Neural progenitor cell (in vitro differentiated cells): ENCODE measurements around the gene LILRB2. TPM values are rescaled to one million over a fixed set of nuclear protein-coding genes. Genes with fewer than 3 reads are reported as not detected.
"Not testable (repeated sequence)": the region's sequence is repeated elsewhere in the genome, so short reads cannot be mapped to it uniquely, and the experiment has no call there.

Source experiments
- DNase-seq: peaks from one replicate; pipeline ENCODE4 v3.0.0-alpha.2; 2016; ENCODE audit warnings: low spot score
- H2AFZ ChIP-seq: fragments of 200-600 bp; sonication (generic); replicated peaks from 2 replicates; pipeline ENCODE4 v1.6.1; 2016; ENCODE audit warnings: antibody characterized with exemption
- H3F3A ChIP-seq: fragments of 200-600 bp; sonication (generic); 2 replicates; pipeline ENCODE4 v1.6.1; 2016; ENCODE audit warnings: antibody characterized with exemption, low read depth
- H3K27ac ChIP-seq: fragments of 200-600 bp; sonication (generic); 2 replicates; pipeline ENCODE4 v1.5.1; 2016; ENCODE audit warnings: mild to moderate bottlenecking
- H3K27me3 ChIP-seq: fragments of 200-600 bp; sonication (generic); 2 replicates; pipeline ENCODE4 v1.6.1; 2016; ENCODE audit warnings: mild to moderate bottlenecking, moderate library complexity
- H3K36me3 ChIP-seq: fragments of 200-600 bp; sonication (generic); 2 replicates; pipeline ENCODE4 v1.5.1; 2016
- H3K4me1 ChIP-seq: fragments of 200-600 bp; sonication (generic); 2 replicates; pipeline ENCODE4 v1.6.1; 2016; ENCODE audit warnings: mixed run types
- H3K4me2 ChIP-seq: fragments of 200-600 bp; sonication (generic); 2 replicates; pipeline ENCODE4 v1.6.1; 2016
- H3K4me3 ChIP-seq: fragments of 200-600 bp; sonication (generic); 2 replicates; pipeline ENCODE4 v1.5.1; 2016
- H3K79me2 ChIP-seq: fragments of 200-600 bp; sonication (generic); 2 replicates; pipeline ENCODE4 v1.6.1; 2016; ENCODE audit warnings: low read depth
- H3K9ac ChIP-seq: fragments of 200-600 bp; sonication (generic); 2 replicates; pipeline ENCODE4 v1.6.1; 2016
- H3K9me3 ChIP-seq: fragments of 200-600 bp; sonication (generic); 2 replicates; pipeline ENCODE4 v1.5.1; 2016; ENCODE audit warnings: low read depth
- H4K20me1 ChIP-seq: fragments of 200-600 bp; sonication (generic); 2 replicates; pipeline ENCODE4 v1.6.1; 2016; ENCODE audit warnings: low read depth
- H3K27ac Mint-ChIP-seq: 3 replicates; pipeline ENCODE4 v1.8.0; 2021; ENCODE audit warnings: mixed read lengths
- H3K27me3 Mint-ChIP-seq: 2 replicates; pipeline ENCODE4 v1.8.0; 2022; ENCODE audit warnings: low read depth, mild to moderate bottlenecking, inconsistent platforms, moderate library complexity, mixed read lengths; ENCODE audit not compliant: insufficient read depth
- H3K36me3 Mint-ChIP-seq: 3 replicates; pipeline ENCODE4 v1.8.0; 2021; ENCODE audit warnings: mixed read lengths
- H3K4me1 Mint-ChIP-seq: 3 replicates; pipeline ENCODE4 v1.8.0; 2021; ENCODE audit warnings: mixed read lengths
- H3K4me3 Mint-ChIP-seq: 3 replicates; pipeline ENCODE4 v1.8.0; 2021; ENCODE audit warnings: mild to moderate bottlenecking, moderate library complexity, mixed read lengths
- H3K9me3 Mint-ChIP-seq: 3 replicates; pipeline ENCODE4 v1.8.0; 2020; ENCODE audit warnings: mixed read lengths
- EZH2 ChIP-seq: fragments of 200-600 bp; sonication (generic); IDR thresholded peaks from 2 replicates; pipeline ENCODE4 v1.6.1; 2017; ENCODE audit warnings: antibody characterized with exemption, mild to moderate bottlenecking, moderate library complexity
- EZH2phosphoT487 ChIP-seq: fragments of 200-600 bp; sonication (generic); IDR thresholded peaks from 2 replicates; pipeline ENCODE4 v1.6.1; 2017; ENCODE audit warnings: antibody characterized with exemption
- total RNA-seq: library from RNA; depleted of rRNA; stranded (reverse); fragments of >200 nt; gene quantifications from 2 replicates; pipeline ENCODE4 v1.2.3, GENCODE V29; 2015; ENCODE audit warnings: low replicate concordance
- TF ChIP-seq, protein P1 (sequence below): fragments of 200-600 bp; sonication (generic); IDR thresholded peaks from 2 replicates; pipeline ENCODE4 v1.5.1; 2017; ENCODE audit warnings: antibody characterized with exemption, mild to moderate bottlenecking

Gene LILRB2
- total RNA-seq, 1 donor from 2014 or later = not detected

- H3K9me3 ChIP-seq = no peaks in the 10 kb centered on the region
- Mint-ChIP-seq H3K27me3 (peaks cover 9% of the 10 kb centered on the region), H3K4me3 (no peak overlapping the region), H3K4me1 (no peaks in the 10 kb centered on the region), H3K9me3 (no peaks in the 10 kb centered on the region), H3K27ac (no peak overlapping the region), H3K36me3 (no peaks in the 10 kb centered on the region)
- no peaks in the 10 kb centered on the region for H3K4me1 ChIP-seq
- no peak for DNase-seq
- no peak overlapping the region for H3K4me3 ChIP-seq
- TF ChIP-seq, protein P1, sequence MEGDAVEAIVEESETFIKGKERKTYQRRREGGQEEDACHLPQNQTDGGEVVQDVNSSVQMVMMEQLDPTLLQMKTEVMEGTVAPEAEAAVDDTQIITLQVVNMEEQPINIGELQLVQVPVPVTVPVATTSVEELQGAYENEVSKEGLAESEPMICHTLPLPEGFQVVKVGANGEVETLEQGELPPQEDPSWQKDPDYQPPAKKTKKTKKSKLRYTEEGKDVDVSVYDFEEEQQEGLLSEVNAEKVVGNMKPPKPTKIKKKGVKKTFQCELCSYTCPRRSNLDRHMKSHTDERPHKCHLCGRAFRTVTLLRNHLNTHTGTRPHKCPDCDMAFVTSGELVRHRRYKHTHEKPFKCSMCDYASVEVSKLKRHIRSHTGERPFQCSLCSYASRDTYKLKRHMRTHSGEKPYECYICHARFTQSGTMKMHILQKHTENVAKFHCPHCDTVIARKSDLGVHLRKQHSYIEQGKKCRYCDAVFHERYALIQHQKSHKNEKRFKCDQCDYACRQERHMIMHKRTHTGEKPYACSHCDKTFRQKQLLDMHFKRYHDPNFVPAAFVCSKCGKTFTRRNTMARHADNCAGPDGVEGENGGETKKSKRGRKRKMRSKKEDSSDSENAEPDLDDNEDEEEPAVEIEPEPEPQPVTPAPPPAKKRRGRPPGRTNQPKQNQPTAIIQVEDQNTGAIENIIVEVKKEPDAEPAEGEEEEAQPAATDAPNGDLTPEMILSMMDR = no peak
- TF ChIP-seq EZH2phosphoT487 = no peak
- no peak for TF ChIP-seq EZH2
- H4K20me1 ChIP-seq = no peaks in the 10 kb centered on the region
- no peaks in the 10 kb centered on the region for H3K79me2 ChIP-seq
- no peak overlapping the region for H2AFZ ChIP-seq
- H3K36me3 ChIP-seq = no peaks in the 10 kb centered on the region
- no peak overlapping the region for H3K4me2 ChIP-seq
- no peak overlapping the region for H3K27ac ChIP-seq
- peaks cover 10% of the 10 kb centered on the region for H3K27me3 ChIP-seq
- H3K9ac ChIP-seq = no peak overlapping the region
- H3F3A ChIP-seq = no peaks in the 10 kb centered on the region
Measured at GRCh38 chr19:54287456-54287855, 6.5 kb upstream of the LILRB2 start.

DNA sequence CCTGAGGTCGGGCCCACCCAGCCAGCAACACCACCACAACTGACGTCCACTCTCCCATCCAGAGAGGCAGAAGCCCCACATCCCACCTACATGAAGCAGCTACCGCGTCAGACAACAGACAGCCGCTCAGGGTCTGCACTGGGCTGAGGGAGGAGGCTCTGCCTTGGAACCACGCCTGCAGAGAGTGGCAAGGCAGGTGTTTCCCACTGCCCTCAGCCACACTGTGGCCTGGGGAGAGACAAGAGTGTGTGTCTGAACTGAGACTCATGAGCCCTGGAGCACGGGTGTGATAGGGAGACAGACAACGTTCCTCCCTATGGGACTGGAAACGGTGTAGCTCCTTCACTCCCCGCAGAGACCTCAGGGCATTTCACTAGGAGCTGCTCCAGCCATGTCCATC lies 5.4 kb upstream of the LILRB2 start:
- not testable (repeated sequence) for H2AFZ ChIP-seq, H3F3A ChIP-seq, H3K27me3 ChIP-seq, DNase-seq, H4K20me1 ChIP-seq, H3K79me2 ChIP-seq, H3K27me3 Mint-ChIP-seq, H3K9me3 ChIP-seq, H3K9me3 Mint-ChIP-seq, H3K4me3 ChIP-seq, H3K27ac ChIP-seq, H3K36me3 ChIP-seq, H3K9ac ChIP-seq, H3K4me1 Mint-ChIP-seq, H3K4me3 Mint-ChIP-seq, H3K36me3 Mint-ChIP-seq, H3K4me1 ChIP-seq, H3K27ac Mint-ChIP-seq, H3K4me2 ChIP-seq

DNA sequence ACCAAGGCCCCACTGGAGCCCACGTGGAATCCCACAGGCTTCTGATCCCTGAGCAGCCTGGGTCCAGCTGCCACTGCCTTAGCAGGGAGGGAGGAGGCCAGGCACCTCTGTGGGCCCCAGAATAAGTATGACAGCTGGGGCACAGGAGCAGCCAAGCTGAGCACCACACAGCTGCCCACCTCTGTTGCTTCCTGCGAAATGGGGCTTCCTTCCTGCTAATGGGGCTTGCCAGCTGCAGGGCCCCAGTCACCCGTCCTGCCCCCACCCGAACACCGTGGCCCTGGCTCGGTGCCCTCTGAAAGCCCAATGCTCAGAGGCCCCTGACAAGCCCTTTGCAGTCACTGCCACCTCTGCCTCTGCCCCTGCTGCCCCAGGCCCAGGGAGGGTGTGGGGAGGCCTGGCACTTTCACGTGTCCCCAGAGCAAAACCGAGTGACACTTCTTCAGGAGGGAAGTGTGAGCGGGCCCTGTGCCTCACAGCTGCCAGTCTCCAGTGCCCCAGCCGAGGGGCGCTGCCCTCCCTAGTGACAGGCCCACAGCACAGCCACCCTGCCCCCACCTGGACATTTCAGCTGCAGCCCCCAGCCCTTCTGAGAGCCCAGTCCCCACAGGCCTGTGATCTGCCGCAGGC lies 4.6 kb upstream of the LILRB2 start:
- H3K9me3 ChIP-seq, H3K36me3 Mint-ChIP-seq, H3K36me3 ChIP-seq, DNase-seq, H3K4me1 ChIP-seq, H3K4me3 ChIP-seq, H3K9me3 Mint-ChIP-seq, H3K79me2 ChIP-seq, H3K4me1 Mint-ChIP-seq, H3K27me3 ChIP-seq, H3K4me3 Mint-ChIP-seq, H3F3A ChIP-seq, H3K27ac ChIP-seq, H3K4me2 ChIP-seq, H2AFZ ChIP-seq, H3K27me3 Mint-ChIP-seq, H3K9ac ChIP-seq, H3K27ac Mint-ChIP-seq, H4K20me1 ChIP-seq: not testable (repeated sequence)

DNA sequence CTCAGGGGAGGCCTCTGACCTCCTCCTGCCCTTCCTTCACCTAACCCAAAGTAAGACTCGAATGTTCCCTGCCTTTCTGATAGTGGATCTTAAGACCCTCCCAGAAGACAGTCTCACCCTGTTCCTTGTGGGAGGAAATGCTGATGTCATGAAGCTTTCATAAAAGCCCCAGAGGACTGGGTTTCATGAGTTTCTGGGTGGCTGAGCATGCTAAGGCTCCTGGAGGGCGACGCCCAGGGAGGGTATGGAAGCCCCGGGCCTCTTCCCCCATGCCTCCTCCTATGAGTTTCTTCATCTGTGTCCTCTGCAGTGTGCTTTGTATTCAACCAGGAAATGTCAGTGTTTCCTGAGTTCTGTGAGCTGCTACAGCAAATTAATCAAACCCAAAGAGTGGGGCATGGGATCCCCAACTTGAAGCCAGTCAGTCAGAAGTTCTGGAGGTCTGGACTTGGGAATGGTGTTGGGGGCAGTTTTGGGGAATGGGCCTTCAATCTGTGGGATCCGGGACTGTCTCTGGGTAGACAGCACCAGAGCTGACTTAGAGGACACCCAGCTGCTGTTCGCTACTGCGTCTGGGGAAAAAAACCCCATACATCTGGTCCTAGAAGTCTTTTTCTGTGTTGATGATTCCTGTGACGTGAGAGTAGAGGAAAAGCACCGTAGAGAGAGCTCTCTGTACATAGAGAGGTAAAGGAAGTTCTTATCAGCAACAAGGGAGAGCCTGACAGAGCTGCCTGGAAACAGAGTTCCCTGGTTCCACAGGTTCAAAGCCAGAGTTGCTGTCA lies 2.0 kb upstream of the LILRB2 start:
- no peaks in the 10 kb centered on the region for H3K36me3 ChIP-seq
- no peak overlapping the region for H3K27ac ChIP-seq
- no peaks in the 10 kb centered on the region for H4K20me1 ChIP-seq
- Mint-ChIP-seq H3K27ac (no peak overlapping the region), H3K4me1 (no peaks in the 10 kb centered on the region), H3K36me3 (no peaks in the 10 kb centered on the region), H3K27me3 (peaks cover 5% of the 10 kb centered on the region), H3K9me3 (no peaks in the 10 kb centered on the region), H3K4me3 (no peak overlapping the region)
- H3K4me2 ChIP-seq = no peak overlapping the region
- no peaks in the 10 kb centered on the region for H3F3A ChIP-seq
- H3K9ac ChIP-seq = no peak overlapping the region
- TF ChIP-seq EZH2 = no peak
- no peak for TF ChIP-seq EZH2phosphoT487
- TF ChIP-seq, protein P1 = no peak
- H3K79me2 ChIP-seq = no peaks in the 10 kb centered on the region
- no peak overlapping the region for H2AFZ ChIP-seq
- H3K4me3 ChIP-seq = no peak overlapping the region
- no peak for DNase-seq
- no peaks in the 10 kb centered on the region for H3K4me1 ChIP-seq
- H3K27me3 ChIP-seq = peaks cover 6% of the 10 kb centered on the region
- no peaks in the 10 kb centered on the region for H3K9me3 ChIP-seq

GRCh38 chr19:54281729-54282075 lies 792 bp upstream of the LILRB2 start:
- H3K4me1 ChIP-seq, H3K27me3 ChIP-seq, H3K79me2 ChIP-seq, H3K4me2 ChIP-seq, H4K20me1 ChIP-seq, H3K36me3 Mint-ChIP-seq, H3K4me1 Mint-ChIP-seq, H3K9me3 Mint-ChIP-seq, H3K27ac ChIP-seq, H3K4me3 ChIP-seq, DNase-seq, H3K9ac ChIP-seq, H2AFZ ChIP-seq, H3F3A ChIP-seq, H3K4me3 Mint-ChIP-seq, H3K9me3 ChIP-seq, H3K27me3 Mint-ChIP-seq, H3K27ac Mint-ChIP-seq, H3K36me3 ChIP-seq: not testable (repeated sequence)

GRCh38 chr19:54280441-54280840 lies 469 bp downstream of the LILRB2 start:
- H3K4me3 Mint-ChIP-seq, H3K9me3 ChIP-seq, H3K36me3 ChIP-seq, H3K4me1 Mint-ChIP-seq, H3K4me3 ChIP-seq, H3K27ac ChIP-seq, DNase-seq, H4K20me1 ChIP-seq, H3K36me3 Mint-ChIP-seq, H3K9me3 Mint-ChIP-seq, H3F3A ChIP-seq, H3K27ac Mint-ChIP-seq, H3K79me2 ChIP-seq, H3K27me3 ChIP-seq, H3K4me2 ChIP-seq, H3K4me1 ChIP-seq, H2AFZ ChIP-seq, H3K9ac ChIP-seq, H3K27me3 Mint-ChIP-seq: not testable (repeated sequence)
